Measurements from ENCODE around the gene PDCL3.

Gene PDCL3

GRCh38 chr2:100619951-100620350 lies 57.2 kb downstream of the PDCL3 start:
- no peak overlapping the region for H3K4me2 ChIP-seq (ENCODE audit: low read depth, low read length)
- TF ChIP-seq, protein P1, sequence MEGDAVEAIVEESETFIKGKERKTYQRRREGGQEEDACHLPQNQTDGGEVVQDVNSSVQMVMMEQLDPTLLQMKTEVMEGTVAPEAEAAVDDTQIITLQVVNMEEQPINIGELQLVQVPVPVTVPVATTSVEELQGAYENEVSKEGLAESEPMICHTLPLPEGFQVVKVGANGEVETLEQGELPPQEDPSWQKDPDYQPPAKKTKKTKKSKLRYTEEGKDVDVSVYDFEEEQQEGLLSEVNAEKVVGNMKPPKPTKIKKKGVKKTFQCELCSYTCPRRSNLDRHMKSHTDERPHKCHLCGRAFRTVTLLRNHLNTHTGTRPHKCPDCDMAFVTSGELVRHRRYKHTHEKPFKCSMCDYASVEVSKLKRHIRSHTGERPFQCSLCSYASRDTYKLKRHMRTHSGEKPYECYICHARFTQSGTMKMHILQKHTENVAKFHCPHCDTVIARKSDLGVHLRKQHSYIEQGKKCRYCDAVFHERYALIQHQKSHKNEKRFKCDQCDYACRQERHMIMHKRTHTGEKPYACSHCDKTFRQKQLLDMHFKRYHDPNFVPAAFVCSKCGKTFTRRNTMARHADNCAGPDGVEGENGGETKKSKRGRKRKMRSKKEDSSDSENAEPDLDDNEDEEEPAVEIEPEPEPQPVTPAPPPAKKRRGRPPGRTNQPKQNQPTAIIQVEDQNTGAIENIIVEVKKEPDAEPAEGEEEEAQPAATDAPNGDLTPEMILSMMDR (IDR thresholded peaks at IDR 0.05; ENCODE audit: low read length): no peak
- TF ChIP-seq EZH2 (optimal IDR thresholded peaks at IDR 0.05; ENCODE audit: low read depth, low read length): no peak
- TF ChIP-seq EZH2phosphoT487 (IDR thresholded peaks at IDR 0.05; ENCODE audit: low read length): no peak
- H3K9me2 ChIP-seq (replicated peaks; ENCODE audit: insufficient read depth, low read length): no peaks in the 10 kb centered on the region
- H4K20me1 ChIP-seq (ENCODE audit: insufficient read depth, low read length): no peaks in the 10 kb centered on the region
- H2AFZ ChIP-seq (ENCODE audit: low read length): no peak overlapping the region
- no peaks in the 10 kb centered on the region for H3K79me2 ChIP-seq (ENCODE audit: low read length)
- H3K27me3 ChIP-seq (replicated peaks; ENCODE audit: insufficient read depth, low read length): no peaks in the 10 kb centered on the region
- no peaks in the 10 kb centered on the region for H3K4me1 ChIP-seq (ENCODE audit: low read length)
- H3K36me3 ChIP-seq (replicated peaks; ENCODE audit: insufficient read depth, low read length): no peaks in the 10 kb centered on the region
- no peak overlapping the region for H3K4me3 ChIP-seq (ENCODE audit: low read length)
- H3F3A ChIP-seq (ENCODE audit: insufficient read depth, low read length): no peaks in the 10 kb centered on the region
- H3K9me3 ChIP-seq (replicated peaks; ENCODE audit: insufficient read depth, low read length): no peaks in the 10 kb centered on the region
- DNase-seq: no peak
- no peak overlapping the region for H3K9ac ChIP-seq (ENCODE audit: low read length)
- H3K27ac ChIP-seq (ENCODE audit: low read length): no peak overlapping the region

DNA sequence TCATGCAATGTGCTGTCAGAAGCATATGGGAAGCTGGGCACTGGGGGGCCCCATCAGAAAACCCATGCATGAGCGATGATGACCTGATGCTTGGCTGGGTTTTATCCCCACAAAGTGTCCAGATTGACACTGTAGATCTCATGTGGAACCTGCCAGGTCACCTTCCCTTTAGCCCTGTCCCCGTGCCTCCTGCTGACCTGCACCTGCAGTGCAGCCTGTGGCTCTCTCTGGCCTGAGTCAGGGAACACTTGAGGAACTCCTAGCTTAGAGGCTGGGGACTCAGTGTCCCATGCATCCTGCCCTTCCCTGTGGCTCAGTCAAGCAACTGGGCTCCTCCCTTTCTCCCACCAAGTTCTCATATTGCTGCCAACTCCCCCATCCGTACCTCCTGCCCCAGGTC lies 57.7 kb downstream of the PDCL3 start:
- no peak overlapping the region for H3K9ac ChIP-seq (ENCODE audit: low read length)
- H3K27me3 ChIP-seq (replicated peaks; ENCODE audit: insufficient read depth, low read length): no peaks in the 10 kb centered on the region
- no peak for DNase-seq
- no peaks in the 10 kb centered on the region for H3K36me3 ChIP-seq (replicated peaks; ENCODE audit: insufficient read depth, low read length)
- TF ChIP-seq EZH2 (optimal IDR thresholded peaks at IDR 0.05; ENCODE audit: low read depth, low read length): no peak
- TF ChIP-seq, protein P1 (IDR thresholded peaks at IDR 0.05; ENCODE audit: low read length): no peak
- no peak for TF ChIP-seq EZH2phosphoT487 (IDR thresholded peaks at IDR 0.05; ENCODE audit: low read length)
- no peaks in the 10 kb centered on the region for H3K4me1 ChIP-seq (ENCODE audit: low read length)
- no peak overlapping the region for H2AFZ ChIP-seq (ENCODE audit: low read length)
- H3K4me3 ChIP-seq (ENCODE audit: low read length): no peak overlapping the region
- H3K9me2 ChIP-seq (replicated peaks; ENCODE audit: insufficient read depth, low read length): no peaks in the 10 kb centered on the region
- H3K27ac ChIP-seq (ENCODE audit: low read length): no peak overlapping the region
- H3K79me2 ChIP-seq (ENCODE audit: low read length): no peaks in the 10 kb centered on the region
- no peaks in the 10 kb centered on the region for H3F3A ChIP-seq (ENCODE audit: insufficient read depth, low read length)
- H4K20me1 ChIP-seq (ENCODE audit: insufficient read depth, low read length): no peaks in the 10 kb centered on the region
- H3K9me3 ChIP-seq (replicated peaks; ENCODE audit: insufficient read depth, low read length): no peaks in the 10 kb centered on the region
- H3K4me2 ChIP-seq (ENCODE audit: low read depth, low read length): no peak overlapping the region

DNA sequence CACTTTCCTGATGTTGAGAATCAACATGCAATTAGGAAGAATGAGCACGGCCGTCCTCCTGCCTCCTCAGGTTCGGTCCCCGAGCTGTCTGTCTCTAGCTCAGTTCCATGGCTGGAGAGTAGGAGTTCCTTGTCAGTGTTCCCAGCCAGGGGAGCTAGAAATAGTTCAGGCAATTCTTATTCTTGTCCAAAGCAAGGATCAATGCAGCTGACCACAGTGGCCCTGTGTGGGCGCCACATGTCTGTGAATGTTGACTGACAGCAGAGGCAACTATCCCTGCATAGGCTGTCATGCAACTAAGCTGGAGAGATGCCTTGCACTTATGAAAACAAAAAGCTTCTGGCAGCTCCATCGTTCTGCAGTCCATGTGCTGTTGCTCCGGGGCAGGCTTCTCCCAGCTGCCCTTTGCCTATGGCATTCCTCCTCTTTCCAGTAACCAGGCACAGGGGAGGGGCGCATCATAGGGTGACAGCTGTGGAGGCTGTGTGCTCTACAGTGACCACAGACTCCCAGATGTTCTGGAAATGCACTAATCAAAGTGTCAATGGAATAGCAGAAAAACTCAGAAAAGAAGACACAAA lies 58.7 kb downstream of the PDCL3 start:
- no peaks in the 10 kb centered on the region for H3K9me2 ChIP-seq (replicated peaks; ENCODE audit: insufficient read depth, low read length)
- H3K27ac ChIP-seq (ENCODE audit: low read length): no peak overlapping the region
- H3K27me3 ChIP-seq (replicated peaks; ENCODE audit: insufficient read depth, low read length): no peaks in the 10 kb centered on the region
- no peaks in the 10 kb centered on the region for H3K79me2 ChIP-seq (ENCODE audit: low read length)
- no peaks in the 10 kb centered on the region for H3K36me3 ChIP-seq (replicated peaks; ENCODE audit: insufficient read depth, low read length)
- H3K4me1 ChIP-seq (ENCODE audit: low read length): no peaks in the 10 kb centered on the region
- H2AFZ ChIP-seq (ENCODE audit: low read length): no peak overlapping the region
- no peak overlapping the region for H3K4me3 ChIP-seq (ENCODE audit: low read length)
- no peak overlapping the region for H3K4me2 ChIP-seq (ENCODE audit: low read depth, low read length)
- DNase-seq: no peak
- H3K9me3 ChIP-seq (replicated peaks; ENCODE audit: insufficient read depth, low read length): no peaks in the 10 kb centered on the region
- no peaks in the 10 kb centered on the region for H4K20me1 ChIP-seq (ENCODE audit: insufficient read depth, low read length)
- H3F3A ChIP-seq (ENCODE audit: insufficient read depth, low read length): no peaks in the 10 kb centered on the region
- H3K9ac ChIP-seq (ENCODE audit: low read length): no peak overlapping the region
- TF ChIP-seq EZH2 (optimal IDR thresholded peaks at IDR 0.05; ENCODE audit: low read depth, low read length) (no peak), EZH2phosphoT487 (IDR thresholded peaks at IDR 0.05; ENCODE audit: low read length) (no peak)
- TF ChIP-seq, protein P1 (IDR thresholded peaks at IDR 0.05; ENCODE audit: low read length): no peak

All from MM.1S (cell line).